HG03432 (cell line): ENCODE results near the gene ASIC5.
A peak's percentile ranks its signal among the peaks of the same experiment; 100 is the strongest.
"Not testable (repeated sequence)": the region's sequence is repeated elsewhere in the genome, so short reads cannot be mapped to it uniquely, and the experiment has no call there.

Source experiments
- ATAC-seq: cut with Tn5 transposase; IDR thresholded peaks from one replicate; pipeline ENCODE4 v1.9.1; 2021; ENCODE audit warnings: mild to moderate bottlenecking, moderate library complexity; ENCODE audit not compliant: unreplicated experiment

ASIC5 gene

GRCh38 chr4:155802190-155802959 is 63.7 kb downstream of the ASIC5 start:
- ATAC-seq, result no peak

- ATAC-seq, result no peak
Observed at GRCh38 chr4:155800685-155801343, 65.3 kb downstream of the ASIC5 start.

GRCh38 chr4:155799794-155800123 is 66.3 kb downstream of the ASIC5 start:
- no peak for ATAC-seq

- no peak for ATAC-seq
Observed at GRCh38 chr4:155799116-155799793, 66.8 kb downstream of the ASIC5 start.

- not testable (repeated sequence) for ATAC-seq
Observed at GRCh38 chr4:155797581-155797980, 68.5 kb downstream of the ASIC5 start.

GRCh38 chr4:155795991-155796390 is 70.1 kb downstream of the ASIC5 start:
- ATAC-seq, result peak; percentile 87

- ATAC-seq, result no peak
Observed at GRCh38 chr4:155794589-155795236, 71.4 kb downstream of the ASIC5 start.

- ATAC-seq, result no peak
Observed at GRCh38 chr4:155789982-155790381, 76.1 kb downstream of the ASIC5 start.

- peak; percentile 55 for ATAC-seq
Observed at GRCh38 chr4:155789391-155789790, 76.7 kb downstream of the ASIC5 start.

- ATAC-seq, result peak; percentile 94
Observed at GRCh38 chr4:155787113-155787710, 78.9 kb downstream of the ASIC5 start.

- no peak for ATAC-seq
Observed at GRCh38 chr4:155785828-155786227, 80.2 kb downstream of the ASIC5 start.

- no peak for ATAC-seq
Observed at GRCh38 chr4:155784637-155785036, 81.4 kb downstream of the ASIC5 start.

- ATAC-seq, result no peak
Observed at GRCh38 chr4:155781249-155781831, 84.7 kb downstream of the ASIC5 start.

GRCh38 chr4:155780775-155781174 is 85.3 kb downstream of the ASIC5 start:
- ATAC-seq, result no peak
